Memory B cell (primary cell): ENCODE results near the gene CORO1A.
"Not testable (repeated sequence)": the region's sequence is repeated elsewhere in the genome, so short reads cannot be mapped to it uniquely, and the experiment has no call there.

Experiments used
- ATAC-seq: fragments of 150-1000 bp; cut with Tn5 transposase; 2 replicates; pipeline ENCODE4 v1.10.0; 2021; ENCODE audit warnings: low read depth, mild to moderate bottlenecking, moderate library complexity
- DNase-seq, 2 donors: peaks; one replicate each; pipeline ENCODE4 v3.0.0; 2022; ENCODE audit warnings: low spot score in 2 of 2
- H3K27ac Mint-ChIP-seq: one replicate; pipeline ENCODE4 v1.8.0; 2022; ENCODE audit warnings: mild to moderate bottlenecking, moderate library complexity, mixed read lengths
- H3K27me3 Mint-ChIP-seq: one replicate; pipeline ENCODE4 v1.8.0; 2022; ENCODE audit warnings: mixed read lengths
- H3K36me3 Mint-ChIP-seq: one replicate; pipeline ENCODE4 v1.8.0; 2022; ENCODE audit warnings: mild to moderate bottlenecking, mixed read lengths
- H3K4me1 Mint-ChIP-seq: one replicate; pipeline ENCODE4 v1.8.0; 2022; ENCODE audit warnings: mixed read lengths
- H3K4me3 Mint-ChIP-seq: one replicate; pipeline ENCODE4 v1.8.0; 2022; ENCODE audit warnings: mild to moderate bottlenecking, moderate library complexity, mixed read lengths
- H3K9me3 Mint-ChIP-seq: one replicate; pipeline ENCODE4 v1.8.0; 2022; ENCODE audit warnings: mixed read lengths

Gene CORO1A

DNA sequence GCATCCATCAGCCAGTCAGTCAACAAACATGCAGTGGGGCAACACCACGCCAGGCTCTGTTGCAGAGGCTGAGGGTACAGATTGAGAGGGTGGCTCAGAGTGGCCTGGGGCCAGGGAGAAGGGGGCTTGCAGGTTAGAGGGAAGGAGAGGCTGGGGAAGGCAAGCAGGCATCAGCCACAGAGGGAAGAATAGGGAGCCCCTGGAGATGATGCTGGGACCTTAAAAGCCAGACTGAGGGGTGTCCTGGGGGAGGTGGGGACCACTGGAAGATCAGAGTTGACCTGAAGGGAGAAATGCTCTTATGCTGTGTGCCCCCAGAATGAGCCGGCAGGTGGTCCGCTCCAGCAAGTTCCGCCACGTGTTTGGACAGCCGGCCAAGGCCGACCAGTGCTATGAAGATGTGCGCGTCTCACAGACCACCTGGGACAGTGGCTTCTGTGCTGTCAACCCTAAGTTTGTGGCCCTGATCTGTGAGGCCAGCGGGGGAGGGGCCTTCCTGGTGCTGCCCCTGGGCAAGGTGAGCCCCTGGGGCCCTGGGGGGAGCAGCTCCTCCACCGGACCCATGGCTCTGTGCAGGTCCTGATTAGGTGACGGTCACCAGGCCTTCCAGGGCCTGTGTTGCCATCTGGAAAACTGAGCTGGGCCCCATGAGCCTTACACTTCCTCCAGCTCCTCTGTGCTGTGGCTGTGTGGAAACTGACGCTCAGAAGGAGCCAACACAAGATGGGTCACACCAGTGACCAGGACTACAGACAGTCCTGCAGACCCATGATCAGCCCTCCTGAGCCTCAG, 1.7 kb downstream of the CORO1A start:
- H3K4me1 Mint-ChIP-seq: peaks cover 29% of the 10 kb centered on the region
- no peak for DNase-seq
- H3K36me3 Mint-ChIP-seq: peaks cover 23% of the 10 kb centered on the region
- peak overlapping the region; percentile 97 for H3K4me3 Mint-ChIP-seq
- peak overlapping the region; percentile 96 for H3K27ac Mint-ChIP-seq
- no peaks in the 10 kb centered on the region for H3K9me3 Mint-ChIP-seq
- no peak for ATAC-seq
- no peaks in the 10 kb centered on the region for H3K27me3 Mint-ChIP-seq

DNA sequence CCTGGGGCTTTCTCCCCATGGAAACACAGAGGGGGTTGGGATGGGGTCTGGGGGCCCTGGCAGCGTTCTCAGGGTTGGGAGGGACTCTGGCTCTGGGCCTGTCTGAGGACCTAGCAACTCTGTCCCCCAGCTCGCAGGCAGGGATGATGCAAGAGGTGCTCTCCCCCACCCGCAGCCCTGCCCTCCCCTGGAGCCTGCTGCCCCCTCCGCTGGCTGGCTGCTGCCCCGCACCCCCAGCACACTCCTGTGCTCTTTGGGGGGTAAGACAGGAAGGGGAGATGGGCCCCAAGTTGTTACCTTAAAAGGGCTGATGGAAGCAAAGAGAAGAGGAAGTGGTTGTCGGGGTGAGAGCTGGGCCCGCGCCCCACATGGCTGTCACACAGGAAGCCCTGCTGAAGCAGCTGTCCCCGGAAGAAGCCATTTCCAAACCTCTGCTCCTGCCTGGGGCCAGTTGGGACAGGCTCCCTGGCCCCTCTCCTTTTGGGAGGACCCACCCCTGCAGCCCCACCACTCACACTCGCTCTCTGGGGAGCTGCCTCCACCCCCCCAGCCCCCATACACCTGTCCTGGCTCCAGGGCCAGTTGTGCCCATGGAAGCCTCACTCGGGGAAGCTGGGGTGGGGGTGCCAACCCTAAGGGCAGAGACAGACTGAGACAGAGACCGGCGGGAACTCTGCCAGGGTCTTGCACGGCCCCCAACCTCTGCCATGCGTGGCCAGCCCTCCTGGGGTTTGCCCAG, 2.5 kb downstream of the CORO1A start:
- H3K4me3 Mint-ChIP-seq: peak overlapping the region; percentile 97
- H3K9me3 Mint-ChIP-seq: no peaks in the 10 kb centered on the region
- peaks cover 29% of the 10 kb centered on the region for H3K4me1 Mint-ChIP-seq
- ATAC-seq (peak; percentile 48), DNase-seq (peak; percentile 63 to 77)
- H3K36me3 Mint-ChIP-seq: peaks cover 23% of the 10 kb centered on the region
- H3K27me3 Mint-ChIP-seq: no peaks in the 10 kb centered on the region
- H3K27ac Mint-ChIP-seq: peak overlapping the region; percentile 96

DNA sequence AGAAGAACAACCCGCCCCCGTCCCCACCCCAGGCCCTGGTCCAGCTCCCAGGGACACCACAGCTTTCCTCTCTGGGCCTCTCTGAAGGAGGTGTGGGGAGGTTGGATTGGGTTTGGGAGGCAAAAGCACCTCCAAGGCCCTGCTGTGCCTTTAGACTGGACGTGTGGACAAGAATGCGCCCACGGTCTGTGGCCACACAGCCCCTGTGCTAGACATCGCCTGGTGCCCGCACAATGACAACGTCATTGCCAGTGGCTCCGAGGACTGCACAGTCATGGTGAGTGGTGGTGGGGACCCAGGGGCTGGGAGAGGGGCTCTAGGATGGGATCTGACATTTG, 3.0 kb downstream of the CORO1A start:
- Mint-ChIP-seq H3K4me1 (peaks cover 29% of the 10 kb centered on the region), H3K4me3 (peak overlapping the region; percentile 97), H3K27me3 (no peaks in the 10 kb centered on the region), H3K9me3 (no peaks in the 10 kb centered on the region), H3K36me3 (peaks cover 23% of the 10 kb centered on the region), H3K27ac (peak overlapping the region; percentile 96)
- DNase-seq (peak in 1 of 2 donors; percentile 29), ATAC-seq (no peak)

DNA sequence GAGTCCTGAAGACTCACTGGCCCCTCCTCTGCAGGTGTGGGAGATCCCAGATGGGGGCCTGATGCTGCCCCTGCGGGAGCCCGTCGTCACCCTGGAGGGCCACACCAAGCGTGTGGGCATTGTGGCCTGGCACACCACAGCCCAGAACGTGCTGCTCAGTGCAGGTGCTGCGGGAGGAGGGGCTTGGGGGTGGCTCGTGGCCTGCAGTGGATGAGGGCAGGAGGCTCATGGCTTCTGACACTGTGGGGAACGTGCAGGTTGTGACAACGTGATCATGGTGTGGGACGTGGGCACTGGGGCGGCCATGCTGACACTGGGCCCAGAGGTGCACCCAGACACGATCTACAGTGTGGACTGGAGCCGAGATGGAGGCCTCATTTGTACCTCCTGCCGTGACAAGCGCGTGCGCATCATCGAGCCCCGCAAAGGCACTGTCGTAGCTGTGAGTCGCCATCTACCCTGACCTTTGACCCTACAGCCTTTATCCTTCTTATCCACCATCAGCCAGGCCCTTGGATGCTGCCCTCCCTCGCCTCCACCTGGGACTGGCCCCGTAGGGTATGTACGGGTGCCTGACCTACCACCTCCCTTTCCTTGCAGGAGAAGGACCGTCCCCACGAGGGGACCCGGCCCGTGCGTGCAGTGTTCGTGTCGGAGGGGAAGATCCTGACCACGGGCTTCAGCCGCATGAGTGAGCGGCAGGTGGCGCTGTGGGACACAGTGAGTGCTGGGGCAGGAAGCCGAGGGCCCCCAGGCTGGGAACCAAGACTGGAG, 3.6 kb downstream of the CORO1A start:
- Mint-ChIP-seq H3K36me3 (peaks cover 23% of the 10 kb centered on the region), H3K27me3 (no peaks in the 10 kb centered on the region)

DNA sequence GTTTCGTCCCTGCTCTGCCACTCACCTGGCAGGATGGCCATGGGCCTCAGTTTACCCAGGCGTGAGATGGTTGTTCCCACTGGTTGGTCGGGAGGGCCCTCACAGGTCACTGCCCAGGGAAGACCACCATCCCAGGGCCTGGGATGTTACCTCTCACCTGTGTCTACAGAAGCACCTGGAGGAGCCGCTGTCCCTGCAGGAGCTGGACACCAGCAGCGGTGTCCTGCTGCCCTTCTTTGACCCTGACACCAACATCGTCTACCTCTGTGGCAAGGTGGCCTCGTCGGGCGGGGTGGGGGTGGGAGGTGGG, 4.1 kb downstream of the CORO1A start:
- ATAC-seq (no peak), DNase-seq (no peak)
- H3K4me3 Mint-ChIP-seq: peak overlapping the region; percentile 97
- peak overlapping the region; percentile 96 for H3K27ac Mint-ChIP-seq
- H3K27me3 Mint-ChIP-seq: no peaks in the 10 kb centered on the region
- H3K36me3 Mint-ChIP-seq: peaks cover 23% of the 10 kb centered on the region
- no peaks in the 10 kb centered on the region for H3K9me3 Mint-ChIP-seq
- peaks cover 23% of the 10 kb centered on the region for H3K4me1 Mint-ChIP-seq

More for the DNA sequence above, 3.6 kb downstream of the CORO1A start:
- Mint-ChIP-seq H3K27ac (peak overlapping the region; percentile 96), H3K9me3 (no peaks in the 10 kb centered on the region), H3K4me1 (peaks cover 28% of the 10 kb centered on the region), H3K4me3 (peak overlapping the region; percentile 97)
- peak; percentile 81 to 90 for DNase-seq
- peak; percentile 7 for ATAC-seq

DNA sequence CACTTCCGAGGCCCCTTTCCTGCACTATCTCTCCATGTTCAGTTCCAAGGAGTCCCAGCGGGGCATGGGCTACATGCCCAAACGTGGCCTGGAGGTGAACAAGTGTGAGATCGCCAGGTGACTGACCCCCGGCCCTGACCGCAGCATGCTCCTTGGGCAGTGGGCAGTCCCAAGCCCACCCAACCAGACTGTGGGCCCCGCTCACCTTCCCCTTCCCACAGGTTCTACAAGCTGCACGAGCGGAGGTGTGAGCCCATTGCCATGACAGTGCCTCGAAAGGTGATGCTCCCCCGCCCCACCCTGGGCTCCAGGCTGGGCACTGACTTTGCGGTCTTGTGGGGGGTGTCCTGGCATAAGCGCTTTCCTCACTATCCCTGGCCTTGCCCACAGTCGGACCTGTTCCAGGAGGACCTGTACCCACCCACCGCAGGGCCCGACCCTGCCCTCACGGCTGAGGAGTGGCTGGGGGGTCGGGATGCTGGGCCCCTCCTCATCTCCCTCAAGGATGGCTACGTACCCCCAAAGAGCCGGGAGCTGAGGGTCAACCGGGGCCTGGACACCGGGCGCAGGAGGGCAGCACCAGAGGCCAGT, 4.7 kb downstream of the CORO1A start:
- Mint-ChIP-seq H3K27ac (no peak overlapping the region), H3K4me3 (peak overlapping the region; percentile 14), H3K27me3 (no peaks in the 10 kb centered on the region), H3K36me3 (peaks cover 23% of the 10 kb centered on the region), H3K9me3 (no peaks in the 10 kb centered on the region), H3K4me1 (peaks cover 22% of the 10 kb centered on the region)
- no peak for DNase-seq
- ATAC-seq: no peak

DNA sequence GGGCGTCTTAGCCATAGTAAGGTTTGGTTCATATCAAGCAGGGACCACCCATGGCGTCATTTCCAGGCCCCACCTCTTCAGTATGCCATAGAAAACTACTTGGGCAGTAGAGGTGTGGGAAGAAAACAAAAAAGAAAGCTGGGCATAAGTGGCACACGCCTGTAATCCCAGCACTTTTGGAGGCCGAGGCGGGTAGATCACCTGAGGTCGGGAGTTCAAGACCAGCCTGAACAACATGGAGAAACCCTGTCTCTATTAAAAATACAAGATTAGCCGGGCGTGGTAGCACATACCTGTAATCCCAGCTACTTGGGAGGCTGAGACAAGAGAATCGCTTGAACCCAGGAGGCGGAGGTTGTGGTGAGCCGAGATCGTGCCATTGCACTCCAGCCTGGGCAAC, 7.8 kb downstream of the CORO1A start:
- H3K36me3 Mint-ChIP-seq, DNase-seq, H3K4me3 Mint-ChIP-seq, H3K27me3 Mint-ChIP-seq, H3K27ac Mint-ChIP-seq, ATAC-seq, H3K9me3 Mint-ChIP-seq: not testable (repeated sequence)
- H3K4me1 Mint-ChIP-seq: peaks cover 11% of the 10 kb centered on the region

DNA sequence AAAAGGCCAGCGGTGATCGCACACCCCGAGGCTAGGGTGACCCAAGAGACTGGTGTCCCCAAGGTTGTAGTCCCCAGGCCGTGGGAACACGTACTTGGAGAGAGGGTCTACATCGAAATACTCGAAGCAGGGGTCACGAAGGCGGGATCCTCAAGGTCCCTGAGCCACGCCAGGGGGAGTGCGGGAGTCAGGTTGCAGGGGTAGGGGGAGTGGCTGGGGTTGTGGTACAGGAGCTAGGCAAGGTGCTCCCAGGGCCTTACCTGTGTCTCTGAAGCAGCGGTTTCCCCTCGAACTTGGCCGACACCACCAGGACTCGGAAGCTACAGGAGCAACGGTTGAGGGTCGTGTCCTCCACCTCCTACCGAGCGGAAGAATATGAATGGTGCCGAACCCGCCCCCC, 9.7 kb downstream of the CORO1A start:
- H3K27ac Mint-ChIP-seq, H3K4me1 Mint-ChIP-seq: not testable (repeated sequence)

DNA sequence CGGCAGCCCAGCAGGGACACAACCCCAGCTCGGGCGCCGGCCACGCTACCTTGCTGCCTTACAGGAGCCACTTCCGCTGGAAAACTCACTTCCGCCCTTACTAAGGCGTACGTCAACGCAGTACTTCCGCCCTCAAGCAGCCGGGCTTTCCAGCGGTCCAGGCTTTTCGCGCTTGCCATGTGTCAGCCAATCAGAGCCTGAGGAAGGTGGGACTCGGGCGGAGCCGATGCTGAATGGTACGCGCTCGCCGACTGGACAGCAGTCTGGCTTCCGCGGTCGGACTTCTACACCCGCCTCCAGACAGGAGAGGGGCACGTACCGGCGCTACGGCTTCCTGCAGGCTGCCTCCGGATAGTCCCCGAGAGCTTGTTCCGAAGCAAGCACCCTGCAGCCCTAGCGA, 10.2 kb downstream of the CORO1A start, which contains the start of the genes BOLA2B and SLX1A:
TSS of gene BOLA2B (minus strand) at position 52 of the 400 bp plus-strand sequence. CDS start 71 bp downstream, outside the sequence.
TSS of gene SLX1A (plus strand) at position 261 of the 400 bp plus-strand sequence. CDS start 210 bp downstream, outside the sequence.
- H3K9me3 Mint-ChIP-seq, H3K4me3 Mint-ChIP-seq, H3K4me1 Mint-ChIP-seq, H3K36me3 Mint-ChIP-seq, H3K27me3 Mint-ChIP-seq, H3K27ac Mint-ChIP-seq, DNase-seq: not testable (repeated sequence)
- peak; percentile 84 for ATAC-seq

More for the DNA sequence above, 9.7 kb downstream of the CORO1A start:
- ATAC-seq: peak; percentile 23
- not testable (repeated sequence) for H3K36me3 Mint-ChIP-seq, H3K9me3 Mint-ChIP-seq, DNase-seq, H3K27me3 Mint-ChIP-seq, H3K4me3 Mint-ChIP-seq

DNA sequence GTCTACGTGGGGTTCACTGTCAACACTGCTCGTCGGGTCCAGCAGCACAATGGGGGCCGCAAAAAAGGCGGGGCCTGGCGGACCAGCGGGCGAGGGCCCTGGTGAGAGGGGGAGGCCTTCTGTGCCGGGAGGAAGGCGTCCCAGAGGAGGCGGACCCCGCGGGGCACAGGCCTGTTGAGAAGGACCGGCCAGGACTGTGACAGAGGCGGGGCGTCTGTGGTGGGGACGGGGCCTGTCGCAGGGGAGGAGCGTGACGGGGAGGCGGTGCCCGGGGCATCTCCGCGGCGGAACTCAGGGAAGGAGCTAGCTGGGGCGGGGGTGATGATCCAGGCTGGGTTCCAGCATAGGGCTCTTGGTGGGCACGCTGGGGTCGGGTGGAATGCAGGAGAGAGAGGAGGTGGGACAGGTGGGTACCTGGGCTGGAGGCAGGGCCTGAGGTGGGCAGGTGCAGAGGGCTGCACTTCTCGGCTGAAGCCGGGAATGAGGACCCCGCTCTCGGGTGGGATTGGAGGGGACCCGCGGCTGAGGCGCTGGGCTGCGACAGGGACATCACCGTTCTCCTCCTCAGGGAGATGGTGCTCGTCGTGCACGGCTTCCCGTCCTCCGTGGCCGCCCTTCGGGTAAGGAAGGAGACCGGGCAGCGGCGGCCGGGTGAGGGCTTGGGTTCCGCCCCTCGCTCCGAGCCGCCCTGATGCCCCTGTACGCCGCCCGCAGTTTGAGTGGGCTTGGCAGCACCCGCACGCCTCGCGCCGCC, 10.9 kb downstream of the CORO1A start:
- not testable (repeated sequence) for H3K4me1 Mint-ChIP-seq, H3K27ac Mint-ChIP-seq, H3K36me3 Mint-ChIP-seq, H3K4me3 Mint-ChIP-seq, H3K9me3 Mint-ChIP-seq, H3K27me3 Mint-ChIP-seq
- DNase-seq (peak in 1 of 2 donors; percentile 18), ATAC-seq (peak; percentile 64)

DNA sequence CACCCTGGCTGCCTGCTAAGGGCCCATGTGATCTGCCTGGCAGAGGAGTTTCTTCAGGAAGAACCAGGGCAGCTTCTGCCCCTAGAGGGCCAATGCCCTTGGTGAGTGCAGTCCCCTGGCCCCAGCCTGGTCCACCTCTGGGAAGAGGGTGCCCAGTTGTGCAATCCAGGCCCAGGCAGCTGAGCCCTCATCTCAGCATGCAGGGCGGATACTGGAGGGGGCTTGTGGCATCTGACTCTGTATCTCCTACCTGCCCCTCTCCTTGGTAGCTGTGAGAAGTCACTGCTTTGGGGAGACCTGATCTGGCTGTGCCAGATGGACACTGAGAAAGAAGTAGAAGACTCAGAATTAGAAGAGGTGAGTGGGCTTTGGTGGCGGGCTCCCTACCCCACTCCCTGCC, 13.6 kb downstream of the CORO1A start:
- not testable (repeated sequence) for H3K4me1 Mint-ChIP-seq, H3K36me3 Mint-ChIP-seq, H3K4me3 Mint-ChIP-seq, H3K27me3 Mint-ChIP-seq, ATAC-seq, H3K27ac Mint-ChIP-seq, H3K9me3 Mint-ChIP-seq
- DNase-seq: peak in 1 of 2 donors; percentile 6

DNA sequence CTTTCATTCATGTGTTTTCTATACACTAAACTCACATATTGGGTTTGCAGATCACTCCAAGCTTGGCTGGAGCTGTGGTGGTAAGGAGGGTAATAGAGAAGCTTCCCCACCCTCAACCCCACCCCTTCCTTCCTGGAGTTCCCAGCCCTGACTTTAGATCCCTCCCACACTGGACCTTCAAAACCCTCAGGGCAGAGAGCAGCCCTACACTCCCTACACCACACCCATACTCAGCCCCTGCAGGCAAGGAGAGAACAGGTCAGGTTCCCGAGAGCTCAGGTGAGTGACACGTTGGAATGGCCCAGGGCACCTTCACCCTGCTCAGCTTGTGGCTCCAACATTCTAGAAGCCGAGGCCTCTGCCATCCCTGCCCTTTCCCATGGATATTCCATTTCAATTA, 15.6 kb downstream of the CORO1A start, which contains the start of gene SULT1A3:
TSS of gene SULT1A3 (plus strand) at position 207 of the 400 bp plus-strand sequence. CDS start 1,474 bp downstream, outside the sequence.
- H3K27ac Mint-ChIP-seq, H3K27me3 Mint-ChIP-seq, H3K9me3 Mint-ChIP-seq, H3K4me3 Mint-ChIP-seq, H3K4me1 Mint-ChIP-seq, ATAC-seq, H3K36me3 Mint-ChIP-seq, DNase-seq: not testable (repeated sequence)
